ENCODE data around the gene COL18A1. TPM values are rescaled to one million over a fixed set of nuclear protein-coding genes. Genes with fewer than 3 reads are reported as not detected.

COL18A1 gene
- total and polyA plus RNA-seq, 2 of the 8 experiments (the other 6 are each of a cell fraction or from before 2014, with no cell fraction given), result 145 to 201 TPM

DNA sequence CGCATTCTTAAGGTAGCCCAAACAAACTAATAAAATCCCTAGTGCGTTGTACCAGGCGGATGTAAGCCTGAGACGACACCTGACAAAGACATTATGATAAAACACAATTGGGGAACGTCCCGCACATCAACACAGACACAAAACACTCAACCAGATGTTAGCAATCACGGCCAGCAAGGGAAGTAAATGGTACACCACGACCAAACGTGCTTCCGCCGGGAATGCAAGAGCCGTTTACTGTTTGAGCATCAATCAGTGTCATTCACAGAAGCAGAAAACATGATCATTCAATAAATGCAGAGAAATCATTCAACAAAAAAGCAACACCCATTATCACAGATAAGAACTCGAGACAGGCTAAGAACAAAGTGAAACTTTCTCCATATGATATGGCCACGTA, 49.4 kb upstream of the COL18A1 start:
- Histone ChIP-seq H3K56ac (replicated peaks; ENCODE audit: insufficient read length, low read depth, low read length) (no peak overlapping the region), H3K27ac (ENCODE audit: low read depth, low read length) (no peak overlapping the region; the same call in 1 of the 2 replicates), H2BK12ac (ENCODE audit: low read depth, low read length) (0 out of 2 replicates have a peak overlapping the region, but pooled peaks have one; percentile 84), H3K4me3 (ENCODE audit: extremely low read depth in 1 of 4, insufficient read depth in 2 of 4, low read depth in 3 of 4, low read length in 4 of 4) (no peak overlapping the region), H3K27me3 (replicated peaks in 1 of 4; ENCODE audit: control insufficient read depth in 3 of 4, extremely low read depth in 1 of 4, insufficient read depth in 3 of 4, low read length in 3 of 4) (no peaks in the 10 kb centered on the region), H4K91ac (replicated peaks; ENCODE audit: insufficient read length, low read length) (no peak overlapping the region), H2AK5ac (ENCODE audit: low read depth, low read length) (no peak overlapping the region), H4K8ac (ENCODE audit: extremely low read depth, insufficient read depth, low read length) (no peak overlapping the region), H4K5ac (ENCODE audit: insufficient read length, low read depth, low read length) (no peak overlapping the region), H2AFZ (ENCODE audit: low read length) (no peak overlapping the region), H3K4ac (replicated peaks; ENCODE audit: insufficient read length, low read depth, low read length) (no peak overlapping the region), H3K4me1 (replicated peaks in 1 of 4; ENCODE audit: control insufficient read depth in 3 of 4, insufficient read depth in 4 of 4, low read length in 3 of 4) (peaks cover 0 to 8% (median 3%) of the 10 kb centered on the region in 4 experiments; a peak in 5 of 7 replicates), H3K79me1 (ENCODE audit: low read depth, low read length) (no peaks in the 10 kb centered on the region), H3K14ac (ENCODE audit: insufficient read length) (no peak overlapping the region), H3K36me3 (ENCODE audit: control insufficient read depth in 2 of 4, insufficient read depth in 4 of 4, low read length in 3 of 4) (no peaks in the 10 kb centered on the region), H2BK15ac (ENCODE audit: low read length) (no peak overlapping the region), H3K79me2 (ENCODE audit: control insufficient read depth in 1 of 2, insufficient read depth in 2 of 2, low read length in 2 of 2) (no peaks in the 10 kb centered on the region), H2BK20ac (ENCODE audit: low read length) (no peak overlapping the region), H3K23ac (ENCODE audit: insufficient read length) (no peak overlapping the region), H3K4me2 (ENCODE audit: insufficient read depth in 1 of 2, low read depth in 2 of 2, low read length in 2 of 2) (no peak overlapping the region), H2BK5ac (ENCODE audit: low read depth, low read length) (no peak overlapping the region), H3K9me3 (ENCODE audit: insufficient read depth in 2 of 2, low read depth in 1 of 2, low read length in 1 of 2) (no peaks in the 10 kb centered on the region), H3K23me2 (ENCODE audit: low read depth, low read length) (no peaks in the 10 kb centered on the region), H4K20me1 (replicated peaks in 1 of 2; ENCODE audit: control insufficient read depth in 1 of 2, insufficient read depth in 2 of 2, low read length in 2 of 2) (peaks cover 0 to 2% of the 10 kb centered on the region in 2 experiments), H3K18ac (ENCODE audit: extremely low read depth, low read length) (no peak overlapping the region), H3K9ac (replicated peaks in 1 of 4; ENCODE audit: extremely low read depth in 1 of 4, low read depth in 3 of 4, low read length in 3 of 4) (no peak overlapping the region), H2BK120ac (replicated peaks; ENCODE audit: low read depth, low read length) (no peak overlapping the region)
- CTCF ChIA-PET (ENCODE audit: partially characterized antibody), result interaction anchor here (0.6 to 4.6 kb wide), 16 partner anchors 7 to 113 kb away, joined by 3 to 39 read pairs (median 5); no protein-coding TSS in a partner anchor
- no peak for FAIRE-seq
- POLR2A ChIA-PET (ENCODE audit: partially characterized antibody), result interaction anchor here (1.0 kb wide), 1 partner anchor 54 kb away, joined by 4 read pairs; no protein-coding TSS in a partner anchor
- 88% methylated on average over 14 of the region's 14 CpGs; no CpG with 5 or more reads in 1 of the 2 experiments for WGBS, 2 experiments (ENCODE audit: extremely low coverage in 1 of 2, insufficient coverage in 1 of 2, insufficient read length in 1 of 2, insufficient replicate concordance in 2 of 2, low coverage in 1 of 2, low lambda C conversion rate in 2 of 2, missing lambda C conversion rate in 1 of 2)
- no peak for DNase-seq (ENCODE audit: low read depth in 1 of 2, low spot score in 2 of 2)
- no peak for TF ChIP-seq TEAD4 (IDR thresholded peaks at IDR 0.05; ENCODE audit: low read depth, low read length)

All from H1 (cell line).